ENCODE data around the gene PLXNA4. TPM values are rescaled to one million over a fixed set of nuclear protein-coding genes. Genes with fewer than 3 reads are reported as not detected.

Gene PLXNA4
- total RNA-seq, 4 donors from 2014 or later: 0.49 to 7.1 (median 2.0) TPM

DNA sequence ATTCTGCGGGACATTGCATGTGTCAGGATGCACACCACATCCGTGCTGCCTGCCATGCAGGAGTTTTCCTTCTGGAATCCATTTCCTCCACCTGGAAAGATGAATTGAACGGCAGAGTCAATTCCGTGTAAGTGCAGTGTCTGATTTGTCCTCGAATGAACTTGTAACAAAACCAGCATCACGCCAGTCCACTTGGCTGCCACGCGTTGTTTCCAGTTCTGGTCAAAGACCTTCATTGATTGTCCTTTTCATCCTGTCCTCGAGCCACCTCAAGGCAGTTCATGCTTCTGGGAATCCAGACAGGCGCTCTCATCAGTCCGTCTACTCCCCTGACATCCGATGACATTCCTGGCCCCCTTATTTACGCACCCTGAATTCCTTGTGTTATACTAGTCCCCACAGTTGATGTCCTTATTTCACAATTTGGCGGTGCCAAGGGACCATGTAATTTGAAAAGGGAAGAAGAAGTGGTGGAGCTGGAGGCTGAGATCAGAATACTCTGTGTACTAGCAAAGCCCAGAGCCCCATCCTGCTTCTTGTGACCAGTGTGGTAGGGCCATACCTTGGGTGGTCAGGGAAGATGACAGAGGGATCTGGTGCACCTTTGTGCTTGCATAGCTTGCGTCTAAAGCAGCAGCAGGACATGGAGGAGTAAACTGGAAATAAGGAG lies 502.2 kb downstream of the PLXNA4 start:
- H3K4me3 ChIP-seq: no peak overlapping the region
- H3K9me3 ChIP-seq: no peaks in the 10 kb centered on the region
- TF ChIP-seq POLR2A (IDR thresholded peaks at IDR 0.05): no peak
- no peak for TF ChIP-seq CTCF (IDR thresholded peaks at IDR 0.05)
- WGBS, 2 donors: 80 to 82% methylated on average over 14 to 15 of the region's 15 CpGs
- no peak for DNase-seq
- H3K4me1 ChIP-seq: peaks cover 0 to 13% (median 3%) of the 10 kb centered on the region in 3 donors
- intact Hi-C loops (cut with DNase I): no loop called here
- H3K36me3 ChIP-seq: no peaks in the 10 kb centered on the region
- peaks cover 0 to 30% (median 0%) of the 10 kb centered on the region in 4 donors for H3K27me3 ChIP-seq
- H3K27ac ChIP-seq: no peak overlapping the region
